LNCAP (cell line): Measurements from ENCODE around the gene ENDOV.
A peak's percentile ranks its signal among the peaks of the same experiment; 100 is the strongest.

Experiments used
- CTCF ChIP-seq: fragments of 450-650 bp; IDR thresholded peaks from 2 replicates; pipeline ENCODE4 v1.5.1; 2017; ENCODE audit warnings: mild to moderate bottlenecking

Gene ENDOV

GRCh38 chr17:80426671-80427326, 11.8 kb downstream of the ENDOV start:
- TF ChIP-seq CTCF: peak; percentile 97

DNA sequence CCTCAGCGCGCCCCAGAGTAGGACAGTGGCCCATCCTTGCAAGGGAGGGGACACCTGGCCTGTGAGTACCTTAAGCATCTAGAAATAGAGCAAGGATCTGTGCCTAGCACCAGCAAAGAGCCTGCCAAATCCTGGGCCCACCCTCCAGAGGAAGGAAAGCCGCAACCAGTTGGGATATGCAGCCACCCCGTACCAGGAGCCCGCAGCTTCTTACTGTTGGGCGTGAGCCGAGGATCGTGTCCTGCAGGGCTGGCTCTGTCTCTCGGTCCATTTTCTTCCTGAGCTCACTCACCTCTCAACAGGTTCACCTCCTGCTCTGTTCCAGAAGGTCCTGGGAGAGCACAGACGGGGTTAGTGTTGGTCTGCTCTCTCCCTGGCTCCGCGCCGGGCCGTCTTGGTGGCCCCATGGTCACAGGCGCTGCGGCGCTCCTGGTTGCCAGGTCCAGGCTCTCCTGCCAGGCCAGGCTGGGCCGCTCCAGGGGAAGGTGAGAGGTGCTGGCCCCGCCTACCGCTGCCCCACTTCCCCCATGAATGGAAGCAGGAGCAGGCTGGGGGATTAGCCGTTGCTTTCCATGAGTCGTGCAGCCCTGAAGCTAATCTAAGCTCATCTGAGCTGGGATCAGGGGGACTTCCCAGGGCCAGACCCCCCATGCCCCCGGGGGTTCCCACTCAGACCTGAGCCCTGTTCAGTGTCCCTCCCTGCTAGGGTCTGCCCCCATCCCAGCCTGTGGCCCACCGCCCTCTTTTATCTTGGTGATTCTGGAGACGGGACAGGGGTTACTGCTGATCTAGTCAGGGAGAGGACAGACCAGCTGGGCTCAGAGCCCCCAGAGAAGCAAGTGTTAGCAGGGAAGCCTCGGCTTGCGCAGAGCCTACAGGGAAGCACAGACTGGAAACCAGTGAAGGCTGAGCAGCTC, 12.7 kb downstream of the ENDOV start:
- no peak for TF ChIP-seq CTCF

DNA sequence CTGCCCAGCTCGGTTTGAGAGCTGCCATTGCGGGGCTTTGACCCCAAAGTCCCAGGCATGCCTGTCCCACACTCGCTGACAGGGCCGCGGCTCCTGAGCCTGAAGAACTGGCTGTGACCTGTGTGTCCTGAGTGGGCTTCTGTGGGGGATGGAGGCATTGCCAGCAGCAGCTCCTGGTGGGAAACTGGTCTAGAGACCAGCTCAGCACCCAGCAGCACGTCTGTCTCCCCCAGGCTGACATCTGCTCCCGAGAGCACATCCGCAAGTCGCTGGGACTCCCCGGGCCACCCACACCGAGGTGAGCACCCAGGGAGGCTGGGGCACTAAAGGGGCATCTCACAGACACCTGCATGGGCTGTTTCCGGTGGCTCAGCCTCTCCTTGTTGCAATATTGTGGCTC, 13.4 kb downstream of the ENDOV start:
- no peak for TF ChIP-seq CTCF

DNA sequence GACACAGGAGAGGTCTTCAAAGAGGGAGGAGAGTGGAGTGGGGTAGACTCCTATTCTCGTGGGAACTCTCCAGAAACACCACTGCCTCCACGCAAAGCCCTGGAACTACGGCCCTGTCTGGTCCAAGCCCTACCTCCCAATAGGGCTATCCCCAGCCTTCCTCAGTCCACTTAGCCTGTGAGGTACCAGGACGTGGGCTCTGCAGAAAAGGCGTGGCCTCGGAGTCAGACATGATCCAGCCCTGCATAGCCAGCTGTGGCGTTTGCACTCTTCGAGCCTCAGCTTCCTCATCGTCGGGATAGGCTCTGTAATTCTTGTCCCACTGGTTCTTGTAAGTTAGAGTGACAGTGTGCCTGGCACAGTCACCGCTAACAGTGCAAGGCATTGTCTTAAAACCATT, 13.8 kb downstream of the ENDOV start:
- TF ChIP-seq CTCF: no peak

GRCh38 chr17:80429356-80430275, 14.6 kb downstream of the ENDOV start:
- TF ChIP-seq CTCF: no peak

DNA sequence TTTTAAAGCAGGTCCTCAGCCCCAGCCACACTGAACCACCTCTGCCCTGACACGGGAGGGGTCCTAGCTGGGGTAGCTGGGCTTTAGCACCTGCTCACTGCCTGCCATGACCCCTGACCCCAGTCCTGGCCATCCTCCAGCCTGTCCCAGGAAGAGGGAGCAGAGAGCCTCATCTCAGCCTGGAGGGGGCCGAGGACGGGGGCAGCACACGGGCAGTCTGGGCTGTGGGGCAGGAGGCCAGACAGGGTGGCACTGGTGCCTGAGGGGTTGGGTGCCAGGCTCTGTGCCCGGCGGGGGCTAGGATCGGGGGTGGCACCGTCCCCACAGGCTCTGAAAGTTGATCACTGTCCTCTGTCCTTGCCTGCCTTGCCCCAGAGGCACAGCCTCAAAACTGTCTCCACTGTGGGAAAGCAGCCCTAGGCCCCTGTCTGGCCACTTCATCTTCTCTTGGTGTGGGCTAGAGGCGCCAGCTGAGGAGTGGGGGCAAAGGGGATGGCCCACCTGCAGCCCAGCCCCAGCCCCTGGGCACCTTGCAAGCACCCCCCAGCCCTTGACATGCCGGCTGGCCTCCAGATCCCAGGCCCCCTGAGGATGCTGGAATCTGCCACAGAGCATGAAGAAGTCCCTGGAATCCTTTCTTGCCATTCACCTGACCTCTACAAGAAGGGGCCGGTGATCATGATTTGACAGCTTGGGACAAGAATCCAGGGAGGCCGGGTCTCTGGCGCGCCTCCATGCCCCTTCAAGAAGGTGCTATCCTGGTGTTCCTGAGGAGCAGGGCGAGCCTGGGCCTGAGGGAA, 15.7 kb downstream of the ENDOV start:
- no peak for TF ChIP-seq CTCF
